ENCODE data around the gene TLE3.

TLE3 gene

GRCh38 chr15:70099967-70100473, 2.3 kb upstream of the TLE3 start:
- H3K27ac ChIP-seq (ENCODE audit: low read depth, low read length) = peak overlapping the region; percentile 10
- H3K4me1 ChIP-seq (ENCODE audit: control insufficient read depth in 5 of 5, insufficient read depth in 5 of 5, low read length in 5 of 5) = peaks cover 4 to 72% (median 53%) of the 10 kb centered on the region in 5 donors
- H3K9ac ChIP-seq (ENCODE audit: low read length in 5 of 5) = no peak overlapping the region
- no peaks in the 10 kb centered on the region for H3K9me3 ChIP-seq (ENCODE audit: control insufficient read depth in 5 of 5, low read length in 5 of 5)
- H3K36me3 ChIP-seq (ENCODE audit: control insufficient read depth in 5 of 5, insufficient read depth in 5 of 5, low read length in 5 of 5) = no peaks in the 10 kb centered on the region
- peak overlapping the region; percentile 36 to 57 (median 53) for H3K4me3 ChIP-seq (ENCODE audit: low read depth in 1 of 5, low read length in 5 of 5)
- no peaks in the 10 kb centered on the region for H3K27me3 ChIP-seq (ENCODE audit: control insufficient read depth in 5 of 5, insufficient read depth in 4 of 5, low read length in 5 of 5)

- no peaks in the 10 kb centered on the region for H3K9me3 ChIP-seq (ENCODE audit: control insufficient read depth in 5 of 5, low read length in 5 of 5)
- H3K4me3 ChIP-seq (ENCODE audit: low read depth in 1 of 5, low read length in 5 of 5) = peak overlapping the region; percentile 49 to 87 (median 63)
- no peaks in the 10 kb centered on the region for H3K36me3 ChIP-seq (ENCODE audit: control insufficient read depth in 5 of 5, insufficient read depth in 5 of 5, low read length in 5 of 5)
- peak overlapping the region in 4 of 5 donors; percentile 56 to 81 (median 63) for H3K9ac ChIP-seq (ENCODE audit: low read length in 5 of 5)
- peaks cover 9 to 74% (median 56%) of the 10 kb centered on the region in 5 donors for H3K4me1 ChIP-seq (ENCODE audit: control insufficient read depth in 5 of 5, insufficient read depth in 5 of 5, low read length in 5 of 5)
- no peaks in the 10 kb centered on the region for H3K27me3 ChIP-seq (ENCODE audit: control insufficient read depth in 5 of 5, insufficient read depth in 4 of 5, low read length in 5 of 5)
- H3K27ac ChIP-seq (ENCODE audit: low read depth, low read length) = peak overlapping the region; percentile 86
These were observed 1.6 kb upstream of the TLE3 start for GRCh38 chr15:70099167-70099966.

GRCh38 chr15:70098461-70099166, 897 bp upstream of the TLE3 start:
- peak overlapping the region in 4 of 5 donors; percentile 56 to 81 (median 63) for H3K9ac ChIP-seq (ENCODE audit: low read length in 5 of 5)
- H3K4me3 ChIP-seq (ENCODE audit: low read depth in 1 of 5, low read length in 5 of 5) = peak overlapping the region; percentile 29 to 87 (median 63)
- peaks cover 12 to 74% (median 56%) of the 10 kb centered on the region in 5 donors for H3K4me1 ChIP-seq (ENCODE audit: control insufficient read depth in 5 of 5, insufficient read depth in 5 of 5, low read length in 5 of 5)
- H3K36me3 ChIP-seq (ENCODE audit: control insufficient read depth in 5 of 5, insufficient read depth in 5 of 5, low read length in 5 of 5) = peaks cover 0 to 2% (median 0%) of the 10 kb centered on the region in 5 donors
- H3K9me3 ChIP-seq (ENCODE audit: control insufficient read depth in 5 of 5, low read length in 5 of 5) = no peaks in the 10 kb centered on the region
- no peaks in the 10 kb centered on the region for H3K27me3 ChIP-seq (ENCODE audit: control insufficient read depth in 5 of 5, insufficient read depth in 4 of 5, low read length in 5 of 5)
- H3K27ac ChIP-seq (ENCODE audit: low read depth, low read length) = peak overlapping the region; percentile 86

- Histone ChIP-seq H3K4me1 (ENCODE audit: control insufficient read depth in 5 of 5, insufficient read depth in 5 of 5, low read length in 5 of 5) (peaks cover 17 to 79% (median 61%) of the 10 kb centered on the region in 5 donors), H3K9me3 (ENCODE audit: control insufficient read depth in 5 of 5, low read length in 5 of 5) (no peaks in the 10 kb centered on the region), H3K9ac (ENCODE audit: low read length in 5 of 5) (peak overlapping the region in 4 of 5 donors; percentile 30 to 66 (median 46)), H3K36me3 (ENCODE audit: control insufficient read depth in 5 of 5, insufficient read depth in 5 of 5, low read length in 5 of 5) (peaks cover 0 to 7% (median 0%) of the 10 kb centered on the region in 5 donors), H3K27me3 (ENCODE audit: control insufficient read depth in 5 of 5, insufficient read depth in 4 of 5, low read length in 5 of 5) (no peaks in the 10 kb centered on the region), H3K27ac (ENCODE audit: low read depth, low read length) (peak overlapping the region; percentile 86), H3K4me3 (ENCODE audit: low read depth in 1 of 5, low read length in 5 of 5) (peak overlapping the region; percentile 29 to 87 (median 63))
These were observed 390 bp upstream of the TLE3 start for GRCh38 chr15:70098153-70098460.

GRCh38 chr15:70097063-70097320, 725 bp downstream of the TLE3 start:
- no peaks in the 10 kb centered on the region for H3K27me3 ChIP-seq (ENCODE audit: control insufficient read depth in 5 of 5, insufficient read depth in 4 of 5, low read length in 5 of 5)
- H3K9me3 ChIP-seq (ENCODE audit: control insufficient read depth in 5 of 5, low read length in 5 of 5) = no peaks in the 10 kb centered on the region
- peaks cover 0 to 15% (median 4%) of the 10 kb centered on the region in 5 donors for H3K36me3 ChIP-seq (ENCODE audit: control insufficient read depth in 5 of 5, insufficient read depth in 5 of 5, low read length in 5 of 5)
- peak overlapping the region; percentile 86 for H3K27ac ChIP-seq (ENCODE audit: low read depth, low read length)
- H3K9ac ChIP-seq (ENCODE audit: low read length in 5 of 5) = peak overlapping the region in 4 of 5 donors; percentile 64 to 79 (median 76)
- H3K4me1 ChIP-seq (ENCODE audit: control insufficient read depth in 5 of 5, insufficient read depth in 5 of 5, low read length in 5 of 5) = peaks cover 18 to 86% (median 70%) of the 10 kb centered on the region in 5 donors
- H3K4me3 ChIP-seq (ENCODE audit: low read depth in 1 of 5, low read length in 5 of 5) = peak overlapping the region in 4 of 5 donors; percentile 82 to 90 (median 88)

GRCh38 chr15:70096215-70097062, 1.3 kb downstream of the TLE3 start:
- Histone ChIP-seq H3K9ac (ENCODE audit: low read length in 5 of 5) (peak overlapping the region in 4 of 5 donors; percentile 68 to 82 (median 77)), H3K27ac (ENCODE audit: low read depth, low read length) (peak overlapping the region; percentile 86), H3K4me3 (ENCODE audit: low read depth in 1 of 5, low read length in 5 of 5) (peak overlapping the region; percentile 82 to 92 (median 89)), H3K36me3 (ENCODE audit: control insufficient read depth in 5 of 5, insufficient read depth in 5 of 5, low read length in 5 of 5) (peaks cover 0 to 21% (median 10%) of the 10 kb centered on the region in 5 donors), H3K4me1 (ENCODE audit: control insufficient read depth in 5 of 5, insufficient read depth in 5 of 5, low read length in 5 of 5) (peaks cover 18 to 86% (median 70%) of the 10 kb centered on the region in 5 donors), H3K9me3 (ENCODE audit: control insufficient read depth in 5 of 5, low read length in 5 of 5) (no peaks in the 10 kb centered on the region), H3K27me3 (ENCODE audit: control insufficient read depth in 5 of 5, insufficient read depth in 4 of 5, low read length in 5 of 5) (no peaks in the 10 kb centered on the region)

GRCh38 chr15:70095408-70096214, 2.1 kb downstream of the TLE3 start:
- Histone ChIP-seq H3K4me3 (ENCODE audit: low read depth in 1 of 5, low read length in 5 of 5) (peak overlapping the region; percentile 70 to 90 (median 87)), H3K27me3 (ENCODE audit: control insufficient read depth in 5 of 5, insufficient read depth in 4 of 5, low read length in 5 of 5) (no peaks in the 10 kb centered on the region), H3K27ac (ENCODE audit: low read depth, low read length) (peak overlapping the region; percentile 86), H3K9ac (ENCODE audit: low read length in 5 of 5) (peak overlapping the region in 4 of 5 donors; percentile 54 to 82 (median 74)), H3K9me3 (ENCODE audit: control insufficient read depth in 5 of 5, low read length in 5 of 5) (no peaks in the 10 kb centered on the region), H3K36me3 (ENCODE audit: control insufficient read depth in 5 of 5, insufficient read depth in 5 of 5, low read length in 5 of 5) (peaks cover 4 to 28% (median 17%) of the 10 kb centered on the region in 5 donors), H3K4me1 (ENCODE audit: control insufficient read depth in 5 of 5, insufficient read depth in 5 of 5, low read length in 5 of 5) (peaks cover 16 to 82% (median 69%) of the 10 kb centered on the region in 5 donors)

GRCh38 chr15:70094690-70095311, 2.9 kb downstream of the TLE3 start:
- H3K27ac ChIP-seq (ENCODE audit: low read depth, low read length) = peak overlapping the region; percentile 86
- no peaks in the 10 kb centered on the region for H3K27me3 ChIP-seq (ENCODE audit: control insufficient read depth in 5 of 5, insufficient read depth in 4 of 5, low read length in 5 of 5)
- H3K36me3 ChIP-seq (ENCODE audit: control insufficient read depth in 5 of 5, insufficient read depth in 5 of 5, low read length in 5 of 5) = peaks cover 5 to 35% (median 22%) of the 10 kb centered on the region in 5 donors
- H3K9ac ChIP-seq (ENCODE audit: low read length in 5 of 5) = peak overlapping the region; percentile 54 to 82 (median 68)
- H3K9me3 ChIP-seq (ENCODE audit: control insufficient read depth in 5 of 5, low read length in 5 of 5) = no peaks in the 10 kb centered on the region
- H3K4me1 ChIP-seq (ENCODE audit: control insufficient read depth in 5 of 5, insufficient read depth in 5 of 5, low read length in 5 of 5) = peaks cover 16 to 79% (median 69%) of the 10 kb centered on the region in 5 donors
- H3K4me3 ChIP-seq (ENCODE audit: low read depth in 1 of 5, low read length in 5 of 5) = peak overlapping the region; percentile 70 to 90 (median 87)

All from subcutaneous abdominal adipose tissue (tissue), 5 donors.